ENCODE results near the gene LRRC47.

The LRRC47 gene

GRCh38 chr1:3821908-3822307 is 25.6 kb upstream of the LRRC47 start:
- DNase-seq (ENCODE audit: low spot score) = no peak
- H3K27ac ChIP-seq = no peak overlapping the region
- no peak overlapping the region for H3K4me3 ChIP-seq
- TF ChIP-seq CTCF (IDR thresholded peaks at IDR 0.05) = no peak

DNA sequence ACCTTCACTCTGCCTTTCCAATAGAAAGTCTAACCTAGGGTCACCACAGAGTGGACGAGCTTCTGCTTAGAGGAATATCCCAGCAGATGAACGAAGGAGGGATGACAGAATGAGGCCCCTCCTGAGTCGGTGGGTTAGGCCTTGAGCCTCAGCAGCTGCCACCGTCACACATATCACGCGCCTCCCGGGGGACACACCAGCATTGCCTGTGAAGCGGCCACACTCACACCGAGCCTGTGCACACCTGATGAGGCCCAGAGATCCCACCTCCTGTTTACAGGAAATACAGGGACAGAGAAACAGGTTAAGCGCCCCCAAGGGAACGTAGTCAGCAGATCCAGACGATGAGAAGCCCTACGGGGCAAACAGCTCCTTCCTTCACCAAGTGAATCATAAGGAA is 25.1 kb upstream of the LRRC47 start:
- H3K27ac ChIP-seq = no peak overlapping the region
- no peak for DNase-seq (ENCODE audit: low spot score)

DNA sequence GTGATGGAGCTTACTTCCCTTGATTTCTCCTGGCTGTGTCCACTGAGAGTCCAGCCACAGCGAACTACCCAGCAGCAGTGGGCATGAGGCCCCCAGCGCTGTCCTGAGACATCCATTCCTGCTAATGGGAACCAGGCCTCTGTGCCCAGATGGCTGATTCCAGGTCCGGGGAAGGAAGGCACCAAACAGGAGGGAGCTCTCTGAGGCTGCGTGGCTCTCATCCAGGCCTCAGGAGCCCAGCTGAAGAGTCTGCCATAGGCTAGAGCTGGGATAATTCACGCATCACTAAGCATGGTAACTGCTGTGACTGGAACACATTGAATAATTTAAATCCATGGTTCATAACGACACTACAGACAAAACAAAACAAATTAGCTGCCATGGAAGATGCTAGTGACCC is 24.7 kb upstream of the LRRC47 start:
- TF ChIP-seq CTCF (IDR thresholded peaks at IDR 0.05) = no peak
- Histone ChIP-seq H3K4me3 (no peak overlapping the region), H3K27ac (no peak overlapping the region)
- no peak for DNase-seq (ENCODE audit: low spot score)

More for the DNA sequence above, 25.1 kb upstream of the LRRC47 start:
- no peak for TF ChIP-seq CTCF (IDR thresholded peaks at IDR 0.05)
- H3K4me3 ChIP-seq = no peak overlapping the region

DNA sequence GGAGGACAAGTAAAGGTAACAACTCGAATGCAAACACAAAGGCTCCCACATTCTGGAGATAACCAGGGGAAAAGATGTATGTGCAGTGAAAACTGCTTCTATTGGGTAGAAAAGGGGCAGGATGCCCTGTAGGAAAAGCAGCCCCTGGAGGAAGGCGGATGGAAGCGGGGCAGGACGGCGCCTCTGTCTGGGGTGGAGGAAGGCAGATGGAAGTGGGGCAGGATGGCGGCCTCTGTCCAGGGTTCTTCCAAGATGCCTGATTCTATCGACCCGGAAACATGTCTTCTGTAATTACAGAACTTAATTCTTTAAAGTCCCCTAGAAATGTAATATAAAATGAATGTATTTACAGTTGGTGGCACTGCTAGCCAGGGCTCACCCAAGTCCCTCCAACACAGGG is 24.0 kb upstream of the LRRC47 start:
- no peak for DNase-seq (ENCODE audit: low spot score)
- H3K4me3 ChIP-seq = no peak overlapping the region
- TF ChIP-seq CTCF (IDR thresholded peaks at IDR 0.05) = no peak
- H3K27ac ChIP-seq = no peak overlapping the region

DNA sequence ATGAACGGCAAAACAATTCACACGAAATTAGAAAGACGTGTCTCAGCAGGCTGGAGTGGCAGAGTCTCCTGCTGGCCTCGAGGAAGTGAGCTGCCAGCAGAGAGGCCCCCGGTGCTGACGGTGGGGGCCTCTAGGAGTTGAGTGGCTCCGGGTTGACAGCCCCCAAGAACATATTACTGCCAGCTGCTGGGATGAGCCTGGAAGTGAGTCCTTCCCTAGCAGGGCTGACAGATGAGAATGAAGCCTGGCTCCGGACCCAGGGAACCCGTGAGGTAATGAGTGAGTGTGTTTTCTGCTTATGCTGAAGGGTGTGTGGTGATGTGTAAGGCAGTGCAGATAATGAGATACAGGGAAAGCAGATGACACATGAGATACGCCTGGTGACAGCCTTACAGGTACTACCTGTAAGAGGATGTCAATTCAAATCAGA is 23.5 kb upstream of the LRRC47 start:
- DNase-seq (ENCODE audit: low spot score) = no peak
- no peak for TF ChIP-seq CTCF (IDR thresholded peaks at IDR 0.05)
- no peak overlapping the region for H3K27ac ChIP-seq

GRCh38 chr1:3817821-3818597 is 21.7 kb upstream of the LRRC47 start:
- TF ChIP-seq CTCF (IDR thresholded peaks at IDR 0.05) = no peak
- no peak overlapping the region for H3K4me3 ChIP-seq
- no peak overlapping the region for H3K27ac ChIP-seq
- DNase-seq (ENCODE audit: low spot score) = no peak

More for the DNA sequence above, 23.5 kb upstream of the LRRC47 start:
- no peak overlapping the region for H3K4me3 ChIP-seq

DNA sequence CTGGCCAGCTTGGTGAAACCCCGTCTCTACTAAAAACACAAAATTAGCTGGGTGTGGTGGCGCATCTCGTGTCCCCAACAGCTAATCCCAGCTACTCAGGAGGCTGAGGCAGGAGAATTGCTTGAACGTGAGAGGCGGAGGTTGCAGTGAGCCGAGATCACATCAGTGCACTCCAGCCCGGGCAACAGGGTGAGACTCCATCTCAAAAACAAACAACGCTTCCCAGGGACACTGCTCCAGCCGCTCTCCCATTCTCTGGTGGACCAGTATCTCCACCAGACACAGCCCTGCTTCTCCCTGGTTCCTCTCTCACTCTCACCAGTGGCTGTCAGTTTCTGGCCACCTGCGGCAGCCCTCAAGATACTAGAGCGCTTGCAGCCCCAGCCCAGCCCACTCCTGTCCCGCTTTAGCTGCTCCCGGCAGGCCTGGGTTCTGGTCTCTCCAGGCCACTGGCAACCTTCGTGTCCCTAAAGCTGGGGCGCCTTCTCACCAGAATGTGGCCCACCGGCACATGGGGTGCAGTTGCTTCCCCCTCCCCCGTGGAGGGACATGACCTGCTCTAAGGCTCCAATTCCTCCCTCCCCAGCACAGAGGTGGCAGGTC is 20.9 kb upstream of the LRRC47 start:
- DNase-seq (ENCODE audit: low spot score) = no peak
- H3K4me3 ChIP-seq = no peak overlapping the region
- H3K27ac ChIP-seq = no peak overlapping the region
- no peak for TF ChIP-seq CTCF (IDR thresholded peaks at IDR 0.05)
